DND-41 (cell line): ENCODE results near the gene ANO9.

Experiments used
- CTCF ChIP-seq: IDR thresholded peaks from 2 replicates; pipeline ENCODE4 v1.5.1; 2012; ENCODE audit warnings: borderline replicate concordance, low read length, moderate library complexity, mild to moderate bottlenecking; ENCODE audit not compliant: poor library complexity, severe bottlenecking; ENCODE audit errors: extremely low read depth
- EZH2 ChIP-seq: IDR thresholded peaks from 3 replicates; pipeline ENCODE4 v1.6.1; 2012; ENCODE audit warnings: borderline replicate concordance, low read depth, mild to moderate bottlenecking, moderate library complexity, low read length, inconsistent platforms; ENCODE audit not compliant: severe bottlenecking

- no peak for TF ChIP-seq CTCF
- no peak for TF ChIP-seq EZH2
Measured at GRCh38 chr11:488992-489391, 47.2 kb upstream of the ANO9 start.
